GDM1 (cell line): ENCODE measurements around the gene AQP5.
"Not testable (repeated sequence)": the region's sequence is repeated elsewhere in the genome, so short reads cannot be mapped to it uniquely, and the experiment has no call there.

Source experiments
- DNase-seq: peaks from one replicate; lab custom pipeline; 2025; lab: John Stamatoyannopoulos, UW

AQP5 gene

DNA sequence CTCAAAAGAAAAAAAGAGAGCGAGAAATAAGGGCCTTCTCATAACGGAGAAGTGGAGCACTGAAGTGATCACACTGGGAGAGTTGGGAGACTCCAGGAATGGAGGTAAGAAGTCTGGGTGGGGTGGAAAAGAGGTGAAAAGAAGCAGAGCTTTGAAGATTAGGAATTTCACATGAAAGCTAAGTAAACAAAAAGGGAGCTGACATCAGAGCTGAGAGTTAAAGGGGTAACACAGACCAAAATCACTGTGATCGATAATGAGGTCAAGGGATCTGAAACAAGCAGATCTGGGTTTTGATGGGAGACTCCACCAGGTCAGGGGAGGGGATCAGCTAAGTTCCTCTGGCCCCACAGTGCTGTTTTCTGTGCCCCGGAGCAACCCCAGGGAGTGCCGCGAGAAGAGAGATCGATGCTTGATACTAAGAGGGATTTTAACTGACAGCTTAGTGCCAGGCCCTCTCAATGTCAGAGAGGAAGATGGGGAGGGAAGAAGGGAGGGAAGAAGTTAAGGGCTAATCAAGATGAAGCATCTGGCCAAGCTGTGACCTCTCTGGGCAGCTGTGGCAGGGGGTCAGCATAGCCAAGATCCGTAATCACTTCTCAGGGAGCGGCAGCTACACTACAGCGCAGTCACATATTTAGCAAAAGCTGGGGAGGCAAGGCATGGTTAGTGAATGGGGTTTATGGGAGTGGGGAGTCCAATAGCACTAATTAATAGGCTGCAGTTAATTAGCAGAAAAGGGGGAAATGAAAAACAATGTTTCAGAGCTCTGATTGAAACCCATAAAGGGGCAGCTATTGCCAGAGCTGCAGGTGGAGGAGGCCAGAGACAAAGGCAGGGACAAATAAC is 19.1 kb downstream of the AQP5 start:
- DNase-seq: no peak

DNA sequence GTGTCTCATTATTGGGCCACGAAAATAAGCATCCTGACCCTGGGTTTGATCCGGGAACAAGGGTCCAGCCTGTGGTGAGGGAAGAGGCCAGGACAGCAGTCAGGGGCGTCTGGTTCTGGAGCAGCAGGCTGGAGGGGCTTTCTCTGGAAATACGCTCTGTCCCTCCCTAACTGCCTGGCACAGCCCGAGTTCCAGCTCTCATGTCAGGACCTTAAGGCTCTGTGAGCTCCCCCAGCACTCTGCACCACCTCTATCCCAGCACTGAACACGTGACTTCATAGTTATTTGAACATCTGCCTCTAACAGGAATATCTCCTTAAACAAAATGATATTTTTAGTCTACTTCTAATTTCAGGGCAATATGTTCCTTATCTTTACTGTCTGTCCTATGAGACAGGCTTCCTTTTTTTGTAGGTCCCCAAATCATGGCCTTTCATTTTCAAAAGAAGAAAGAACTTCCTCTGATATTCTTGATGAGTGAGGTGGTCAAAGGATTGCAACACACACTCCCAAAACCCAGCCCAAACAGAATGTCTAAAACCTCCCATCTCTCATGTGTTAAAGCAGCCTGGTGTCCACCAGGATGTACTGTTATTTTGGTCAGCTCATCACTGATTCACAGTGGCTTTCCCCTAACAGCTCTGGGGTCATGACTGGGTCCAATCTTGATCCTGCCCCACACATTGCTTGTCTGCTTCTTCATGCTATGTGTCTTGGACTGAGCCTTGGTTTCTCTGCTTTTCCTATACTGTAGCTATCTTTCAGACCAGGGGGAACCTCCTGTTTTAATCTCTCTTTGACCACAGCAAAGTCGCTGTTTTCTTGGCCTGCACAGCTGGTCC is 20.8 kb downstream of the AQP5 start:
- DNase-seq: no peak

DNA sequence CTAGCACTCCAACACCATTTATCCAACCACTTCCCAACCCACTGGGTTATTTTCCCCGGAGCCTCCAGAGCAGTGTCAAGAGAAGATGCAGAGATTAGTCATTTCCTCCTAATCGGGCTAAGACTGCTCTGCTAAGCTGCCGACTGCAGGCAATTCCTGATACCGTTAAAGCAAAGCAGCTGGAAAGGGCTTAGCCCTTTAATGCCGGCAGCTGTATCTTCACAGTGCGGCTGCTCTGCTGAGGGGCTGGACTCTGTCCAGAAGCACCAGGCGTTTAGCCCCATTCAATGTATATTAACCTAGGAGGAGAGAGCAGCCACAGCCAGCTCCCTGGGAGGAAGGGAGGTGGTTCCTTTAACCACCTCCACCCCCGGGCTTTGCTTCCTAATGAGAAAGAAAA is 22.2 kb downstream of the AQP5 start:
- no peak for DNase-seq

DNA sequence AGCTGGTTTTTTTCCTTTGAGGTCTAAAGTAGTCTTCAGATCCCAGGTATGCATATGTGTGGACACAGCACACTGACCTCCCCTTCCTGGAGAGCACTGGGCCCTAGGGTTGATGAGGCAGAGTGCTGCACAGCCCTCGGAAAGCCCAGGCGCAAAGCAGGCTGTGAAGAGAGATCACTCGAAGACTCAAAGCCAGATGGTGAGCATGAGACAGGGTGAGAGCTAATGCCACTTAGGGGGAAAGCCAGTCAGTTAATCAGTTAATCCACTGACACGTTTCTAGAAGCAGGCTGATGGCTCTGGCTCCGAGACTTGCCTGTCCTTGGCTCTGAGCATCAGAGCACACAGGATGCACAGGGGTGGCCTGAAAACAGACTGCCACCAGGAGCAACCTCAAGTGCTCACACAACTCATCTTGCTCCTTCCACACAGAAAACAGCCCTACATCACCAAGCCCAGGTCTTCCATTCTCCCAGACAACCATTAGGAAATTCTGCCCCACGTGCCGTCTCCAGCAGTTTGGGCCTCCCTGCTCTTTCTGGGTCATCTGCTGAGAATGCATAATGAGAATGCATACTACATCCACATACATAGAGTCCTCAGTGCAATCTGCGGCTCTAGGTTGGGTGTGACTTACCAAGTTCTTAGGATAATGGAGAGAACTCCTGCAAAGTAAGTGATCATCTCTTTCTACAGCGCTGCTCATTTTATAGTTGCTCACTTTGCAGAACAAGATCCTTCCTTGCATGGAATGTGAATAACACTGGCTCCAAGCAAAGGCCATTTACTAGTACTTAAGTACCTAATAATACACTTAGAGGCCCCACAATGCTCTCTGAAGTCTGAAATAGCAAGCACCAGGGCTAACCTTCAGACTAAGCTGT is 23.0 kb downstream of the AQP5 start:
- DNase-seq: no peak

DNA sequence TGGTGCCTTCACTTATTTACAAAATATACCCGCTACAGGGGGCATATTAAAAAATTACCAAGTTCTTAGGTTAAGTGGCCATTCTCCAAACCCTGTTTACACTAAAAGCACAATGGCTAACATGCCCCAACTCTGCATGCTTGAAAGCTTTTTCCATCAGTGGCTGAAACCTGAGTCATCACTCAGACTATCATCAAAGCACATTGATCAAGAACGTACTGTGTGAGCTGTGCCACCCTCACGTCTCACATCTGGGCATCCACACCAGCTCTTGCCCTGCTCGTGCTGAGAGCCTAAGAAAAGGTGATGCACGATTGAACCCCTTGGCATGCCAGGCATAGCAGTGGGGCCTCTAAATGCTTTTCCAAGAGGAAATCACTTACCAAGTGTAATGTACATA is 24.3 kb downstream of the AQP5 start:
- DNase-seq: no peak

DNA sequence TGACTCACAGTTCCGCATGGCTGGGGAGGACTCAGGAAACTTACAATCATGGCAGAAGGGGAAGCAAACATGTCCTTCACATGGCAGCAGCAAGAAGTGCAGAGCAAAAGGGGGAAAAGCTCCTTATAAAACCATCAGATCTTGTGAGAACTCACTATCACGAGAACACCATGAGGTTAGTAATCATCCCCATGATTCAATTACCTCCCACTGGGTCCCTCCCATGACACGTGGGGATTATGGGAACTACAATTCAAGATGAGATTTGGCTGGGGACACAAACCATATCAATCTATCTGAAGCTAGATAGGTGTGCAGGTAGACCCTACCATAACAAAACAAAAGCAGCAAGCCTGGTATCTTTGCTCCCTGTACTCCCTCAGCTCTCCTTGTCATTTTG is 24.8 kb downstream of the AQP5 start:
- DNase-seq: not testable (repeated sequence)

DNA sequence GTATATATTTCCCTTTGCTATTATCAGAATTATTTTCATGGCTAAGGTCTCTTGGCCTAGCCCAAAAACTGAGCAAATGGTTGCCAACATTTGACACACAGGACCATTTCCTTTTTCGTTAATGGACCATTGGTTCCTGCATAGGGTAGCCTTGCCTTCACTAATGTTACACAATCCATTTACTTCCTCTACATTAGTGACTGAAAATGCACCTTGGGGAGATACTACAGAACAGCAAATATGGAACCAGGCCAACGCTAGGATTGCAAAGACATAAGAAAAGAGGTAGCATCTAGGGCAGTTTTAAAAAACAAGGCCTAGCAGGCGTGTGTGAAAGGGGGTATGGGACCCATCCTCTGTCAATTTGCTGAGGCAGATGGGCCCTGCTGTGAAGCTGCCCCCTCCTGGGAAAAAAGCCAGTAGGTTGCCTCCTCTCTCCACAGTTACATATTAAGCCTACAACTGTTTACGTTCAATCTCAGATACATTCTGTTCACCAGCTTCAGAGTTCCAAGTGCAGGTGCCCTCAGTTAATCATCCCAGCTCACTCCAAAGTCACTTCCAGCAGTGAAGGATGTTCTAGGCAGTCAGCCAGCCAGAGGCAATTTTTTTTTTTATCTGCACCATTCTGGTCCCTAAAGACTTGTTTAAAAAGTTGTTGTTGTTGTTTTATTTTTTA is 26.1 kb downstream of the AQP5 start:
- no peak for DNase-seq

DNA sequence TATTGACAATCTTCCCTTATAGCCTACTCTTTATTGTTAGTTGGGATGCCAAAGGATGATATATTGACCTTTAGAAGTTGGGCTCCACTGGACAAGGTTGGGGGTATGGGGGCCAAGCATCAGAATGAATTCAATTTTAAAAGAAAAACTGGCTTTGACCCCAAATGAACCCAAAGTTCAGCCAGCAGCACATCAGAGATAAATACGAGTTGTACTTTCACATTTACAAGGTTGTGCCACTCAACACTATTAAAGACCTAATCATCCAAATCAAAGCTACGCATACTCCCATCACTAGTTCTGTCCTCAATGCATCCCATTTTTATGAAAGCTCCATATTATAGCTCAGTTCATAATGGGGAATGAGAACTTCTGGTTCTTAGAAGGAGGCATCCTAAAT is 27.7 kb downstream of the AQP5 start:
- not testable (repeated sequence) for DNase-seq

DNA sequence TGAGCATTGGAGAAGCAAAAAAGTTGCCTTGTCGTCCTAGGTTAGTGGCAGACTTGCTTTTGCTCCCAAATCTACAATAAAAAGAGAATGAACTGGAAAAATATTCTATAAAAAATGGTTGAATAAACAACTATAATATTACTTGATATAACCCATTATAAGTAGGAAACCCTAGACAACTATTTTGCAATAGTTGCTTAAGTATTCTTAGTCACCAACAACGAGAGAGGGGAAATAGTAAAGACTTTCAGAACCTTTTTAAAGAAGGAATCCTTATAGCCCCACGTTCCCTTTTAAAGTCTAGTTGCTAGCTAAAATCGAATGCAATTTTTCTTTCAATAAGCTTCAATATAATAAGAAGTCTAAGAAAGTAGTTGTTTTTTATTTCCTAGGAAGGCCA is 28.6 kb downstream of the AQP5 start:
- DNase-seq: no peak

DNA sequence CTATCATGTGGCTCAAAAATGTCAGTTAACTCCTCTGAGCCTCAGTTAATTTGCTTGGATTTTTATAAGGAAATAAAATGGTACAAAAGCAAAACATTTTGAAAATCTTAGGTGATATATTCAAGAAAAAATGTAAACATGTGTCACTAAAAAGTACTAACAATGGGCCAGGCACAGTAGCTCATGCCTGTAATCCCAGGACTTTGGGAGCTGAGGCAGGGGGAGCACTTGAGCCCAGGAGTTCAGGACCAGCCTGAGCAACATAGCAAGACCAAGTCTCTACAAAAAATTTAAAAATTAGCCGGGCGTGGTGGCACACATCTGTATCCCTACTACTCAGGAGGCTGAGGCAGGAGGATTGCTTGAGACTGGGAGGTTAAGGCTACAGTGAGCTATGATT is 36.8 kb downstream of the AQP5 start:
- DNase-seq: no peak

DNA sequence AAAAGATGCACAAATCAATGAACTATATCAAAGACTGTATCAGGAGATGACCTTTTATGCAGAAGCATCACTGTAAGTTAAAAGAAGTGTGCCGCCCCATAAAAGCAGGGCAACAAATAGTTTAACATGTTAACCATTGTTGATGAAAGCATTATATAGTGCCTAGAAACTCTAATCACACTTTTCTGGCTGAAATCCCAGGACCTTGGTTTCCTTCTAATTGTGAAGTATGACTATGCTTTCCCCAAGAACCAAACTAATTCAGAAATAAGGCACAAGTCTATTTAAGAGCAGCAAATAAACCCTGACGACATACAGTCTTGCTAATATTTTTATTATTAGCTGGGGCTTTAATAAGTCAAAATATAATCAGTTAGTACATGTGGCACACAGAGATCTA is 41.9 kb downstream of the AQP5 start:
- no peak for DNase-seq

DNA sequence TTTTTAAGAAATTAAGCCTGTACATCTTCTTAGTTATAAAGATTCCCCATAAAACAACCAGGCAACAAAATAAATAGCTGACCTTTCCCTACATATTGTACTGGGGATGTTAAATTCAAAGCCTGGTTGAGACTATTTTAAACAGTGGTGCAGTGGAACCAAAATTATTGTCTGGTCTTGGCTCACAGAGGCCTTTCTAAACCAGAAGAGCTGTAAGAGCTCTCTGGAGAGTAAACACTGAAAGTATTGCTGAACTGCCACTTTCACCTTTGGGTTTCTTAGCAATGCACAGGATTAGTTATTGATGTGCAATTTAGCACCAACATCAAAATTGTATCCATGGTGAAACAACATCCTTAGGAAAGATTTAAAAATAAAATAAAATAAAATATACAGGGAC is 43.0 kb downstream of the AQP5 start:
- no peak for DNase-seq

DNA sequence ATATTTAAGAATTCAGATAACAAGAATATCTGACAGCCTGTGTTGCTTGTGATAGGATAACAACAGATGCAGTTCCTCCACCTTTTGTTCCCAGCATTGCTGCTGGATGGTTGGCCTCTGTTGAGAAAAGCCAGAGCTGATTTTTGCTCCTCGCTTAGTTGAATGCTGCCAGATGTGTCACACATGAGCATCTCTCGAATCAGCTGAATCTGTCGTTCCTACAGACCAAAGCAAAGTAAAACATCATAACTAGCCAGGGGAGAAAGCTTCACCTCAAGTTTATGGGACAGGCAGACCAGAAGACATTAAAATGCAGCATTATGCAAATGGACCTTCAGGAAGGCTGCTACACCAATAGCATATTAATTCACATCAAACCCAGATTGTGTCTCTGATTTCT is 43.5 kb downstream of the AQP5 start:
- no peak for DNase-seq

DNA sequence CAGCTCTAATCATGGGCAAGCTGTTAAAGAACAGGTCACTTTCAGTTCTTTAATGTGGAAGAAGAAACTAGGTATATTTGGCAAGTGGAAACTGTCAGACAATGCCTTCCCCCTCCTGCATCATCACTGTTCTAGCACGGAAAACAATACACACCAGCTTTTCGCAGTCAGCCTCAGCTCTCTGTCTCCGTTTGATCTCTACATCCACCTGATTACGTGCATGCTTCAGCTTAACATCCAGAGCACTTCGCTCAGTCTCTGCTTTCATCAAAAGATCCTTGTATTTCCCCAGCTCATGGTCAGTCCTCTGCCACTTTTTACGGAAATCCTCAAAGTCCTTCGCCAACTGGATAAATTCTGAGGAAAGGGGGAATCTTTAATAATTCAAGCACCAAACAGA is 44.6 kb downstream of the AQP5 start:
- DNase-seq: no peak

DNA sequence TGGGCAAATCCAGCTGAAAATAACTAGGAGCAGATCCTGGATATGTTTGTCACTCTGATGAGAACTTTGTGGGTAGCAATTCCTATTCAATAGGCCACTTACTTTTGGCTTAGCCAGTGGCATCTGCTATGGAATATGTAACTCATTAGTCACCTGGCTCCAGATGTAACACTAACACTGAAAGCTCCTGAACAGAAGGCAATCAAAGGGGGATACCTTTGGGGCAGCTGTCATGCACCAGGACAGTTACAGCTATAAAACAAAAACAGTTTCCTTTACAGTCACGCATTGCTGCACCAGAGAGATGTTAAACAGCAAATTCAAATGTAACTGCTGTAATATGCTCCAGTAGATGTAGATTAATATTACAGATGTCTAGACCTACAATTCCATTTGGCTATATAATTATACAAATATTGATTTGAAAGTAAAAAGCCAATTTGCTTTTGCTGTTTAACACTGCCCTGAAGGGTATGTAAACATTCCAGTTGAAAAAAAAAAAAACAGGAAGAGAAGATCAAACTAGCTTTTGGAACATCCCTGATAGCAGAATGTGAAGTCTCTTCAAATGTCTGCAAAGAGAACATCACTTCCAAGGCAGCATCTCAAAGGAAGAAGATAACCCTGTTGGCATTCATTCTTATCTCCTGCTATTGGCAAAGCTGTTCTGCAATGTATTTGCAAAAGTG is 45.2 kb downstream of the AQP5 start:
- no peak for DNase-seq

DNA sequence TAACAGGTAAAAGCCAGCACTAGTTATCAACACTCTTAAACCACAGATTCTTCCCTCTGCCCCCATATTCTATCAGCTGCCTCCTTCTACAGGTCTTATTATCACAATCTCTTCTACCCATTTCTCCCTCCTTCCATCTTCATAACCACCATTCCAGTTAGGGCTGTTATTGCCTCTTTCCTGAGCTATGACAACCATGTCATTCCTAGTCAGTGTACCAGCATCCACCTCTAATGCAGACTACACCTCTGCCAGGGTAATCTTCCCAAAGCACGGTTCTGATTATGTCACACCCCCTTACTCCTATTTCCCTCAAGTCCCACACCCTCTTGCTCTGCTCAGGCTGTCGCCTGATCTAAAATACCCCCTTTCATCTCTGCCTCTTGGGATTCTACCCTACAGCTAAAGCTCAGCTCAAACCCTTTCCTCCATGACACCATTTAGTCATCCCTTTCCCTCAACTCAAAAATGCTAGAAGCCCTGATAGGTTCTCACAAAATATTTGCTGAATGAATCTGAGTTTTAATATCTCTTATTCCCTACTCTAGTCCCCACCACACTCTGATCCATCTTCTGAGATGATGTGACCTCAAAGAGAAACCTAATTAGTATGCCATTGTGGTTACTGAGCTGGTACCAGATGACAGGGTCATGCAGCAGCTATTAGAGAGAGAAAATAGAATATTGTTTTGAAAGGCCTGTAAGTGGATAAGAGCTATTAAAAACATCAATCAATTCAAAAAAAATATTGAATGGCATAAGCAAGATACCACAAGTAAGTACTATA is 51.9 kb downstream of the AQP5 start:
- DNase-seq: no peak

DNA sequence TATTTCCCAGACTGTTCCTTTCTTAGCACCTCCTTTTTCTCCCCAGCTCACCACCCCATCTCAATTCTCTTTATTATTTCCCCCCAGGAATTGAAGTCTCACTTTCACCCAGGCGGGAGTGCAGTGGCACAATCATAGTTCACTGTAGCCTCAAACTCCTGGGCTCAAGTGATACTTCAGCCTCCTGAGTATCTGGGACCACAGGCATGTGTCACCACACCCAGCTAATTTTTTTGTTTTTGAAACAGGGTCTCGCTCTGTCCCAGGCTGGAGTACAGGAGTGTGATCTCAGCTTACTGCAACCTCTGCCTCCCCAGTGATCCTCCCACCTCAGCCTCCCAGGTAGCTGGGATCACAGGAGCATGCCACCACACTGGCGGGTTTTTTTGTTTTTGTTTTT is 52.7 kb downstream of the AQP5 start:
- no peak for DNase-seq
